HG03039 (cell line): ENCODE results near the gene DDAH1.

Source experiments
- ATAC-seq: cut with Tn5 transposase; IDR thresholded peaks from one replicate; pipeline ENCODE4 v1.9.1; 2021; ENCODE audit warnings: mild to moderate bottlenecking, moderate library complexity; ENCODE audit not compliant: unreplicated experiment

The DDAH1 gene

DNA sequence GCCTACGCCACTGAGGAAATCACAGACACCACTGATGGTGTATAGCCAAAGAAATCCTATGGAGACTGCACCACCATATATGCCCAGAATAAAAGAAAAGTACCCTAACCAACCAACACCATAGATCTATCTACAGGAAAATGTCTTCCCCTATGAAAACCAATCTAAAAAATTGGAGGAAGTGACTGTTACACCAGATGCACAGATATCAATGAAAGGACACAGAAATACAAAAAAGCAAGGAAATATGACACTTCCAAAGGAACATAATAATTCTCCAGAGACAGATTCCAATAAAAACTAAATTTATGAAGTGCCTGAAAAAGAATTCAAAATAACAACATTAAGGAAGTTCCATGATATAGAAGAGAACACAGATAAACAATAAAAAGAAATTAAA lies 131.8 kb downstream of the DDAH1 start:
- no peak for ATAC-seq

GRCh38 chr1:85332575-85332974 lies 132.4 kb downstream of the DDAH1 start:
- ATAC-seq = no peak

GRCh38 chr1:85330711-85331290 lies 134.2 kb downstream of the DDAH1 start:
- ATAC-seq = no peak

DNA sequence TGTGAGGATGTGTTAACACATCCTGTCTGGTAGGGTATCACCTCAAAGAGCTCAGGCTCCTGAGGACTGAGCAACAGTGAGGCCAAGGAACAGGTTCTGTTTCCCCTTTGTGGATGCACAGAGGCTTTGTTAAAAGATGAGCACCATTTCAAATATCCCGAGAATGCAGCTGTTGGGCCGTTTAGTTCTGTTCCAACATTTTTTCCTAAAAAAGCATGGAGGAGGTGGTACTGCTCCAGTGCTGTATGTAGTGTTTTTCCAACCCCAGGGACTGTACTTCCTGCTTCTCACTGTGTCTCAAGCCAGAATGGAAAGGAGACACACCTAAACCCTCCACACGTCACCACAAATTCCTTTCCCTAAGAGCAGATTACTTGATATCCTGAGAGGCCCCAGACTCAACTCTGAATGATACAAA lies 134.7 kb downstream of the DDAH1 start:
- no peak for ATAC-seq

- no peak for ATAC-seq
Observed at GRCh38 chr1:85328713-85329397, 136.1 kb downstream of the DDAH1 start.

DNA sequence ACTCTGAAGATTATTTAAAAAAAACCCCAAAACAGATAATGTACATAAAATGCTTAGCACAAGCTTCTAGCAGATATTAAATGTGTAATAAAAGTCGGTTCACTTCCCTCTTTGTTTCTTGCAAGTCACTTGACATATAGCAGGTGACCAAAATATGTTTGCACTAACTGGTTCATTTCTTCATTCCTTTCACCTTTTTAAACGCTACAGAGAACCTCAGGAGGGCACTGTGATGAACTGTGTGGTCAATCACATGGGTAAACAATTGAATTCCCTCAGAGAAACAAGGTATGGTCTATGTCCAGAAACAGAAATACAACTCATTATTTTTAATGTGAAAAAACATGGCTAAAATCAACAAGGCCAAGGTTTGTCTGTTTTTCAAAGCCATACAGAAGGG lies 137.2 kb downstream of the DDAH1 start:
- no peak for ATAC-seq

DNA sequence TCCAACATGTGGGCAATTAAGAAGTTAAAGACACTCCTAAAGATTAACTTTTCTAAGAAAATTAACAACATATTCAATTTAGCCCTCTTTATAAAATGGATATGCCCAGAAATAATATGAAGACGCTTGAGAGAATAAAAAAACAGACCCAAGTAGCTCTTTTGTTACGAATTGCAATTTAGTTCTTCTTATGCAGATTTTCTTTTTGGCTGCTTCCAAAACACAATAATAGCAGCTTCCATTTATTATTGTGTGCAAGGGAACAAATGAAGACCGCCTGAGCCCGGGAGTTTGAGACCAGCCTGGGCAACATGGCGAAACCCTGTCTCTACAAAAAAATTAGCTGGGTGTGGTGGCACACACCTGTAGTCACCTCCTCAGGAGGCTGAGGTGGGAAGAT lies 138.1 kb downstream of the DDAH1 start:
- ATAC-seq = no peak

DNA sequence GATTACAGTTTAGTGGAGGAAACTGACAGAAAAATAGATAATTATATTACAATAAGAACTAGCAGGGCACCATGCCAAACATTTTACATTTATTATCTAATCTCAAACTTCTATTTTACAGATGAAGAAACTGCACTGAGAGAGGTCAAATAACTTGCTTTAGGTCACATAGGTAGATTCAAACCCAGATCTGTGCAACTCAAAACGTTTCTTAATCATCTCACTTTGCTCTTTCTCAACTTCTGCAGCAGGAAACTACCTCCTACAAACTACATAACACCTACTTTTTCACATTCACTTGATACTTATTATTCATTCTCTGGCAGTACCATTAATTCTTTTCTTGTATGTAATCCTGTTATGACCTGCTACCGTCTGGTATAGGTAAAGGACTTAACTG lies 138.6 kb downstream of the DDAH1 start:
- no peak for ATAC-seq

- ATAC-seq = no peak
Observed at GRCh38 chr1:85325920-85326319, 139.0 kb downstream of the DDAH1 start.

DNA sequence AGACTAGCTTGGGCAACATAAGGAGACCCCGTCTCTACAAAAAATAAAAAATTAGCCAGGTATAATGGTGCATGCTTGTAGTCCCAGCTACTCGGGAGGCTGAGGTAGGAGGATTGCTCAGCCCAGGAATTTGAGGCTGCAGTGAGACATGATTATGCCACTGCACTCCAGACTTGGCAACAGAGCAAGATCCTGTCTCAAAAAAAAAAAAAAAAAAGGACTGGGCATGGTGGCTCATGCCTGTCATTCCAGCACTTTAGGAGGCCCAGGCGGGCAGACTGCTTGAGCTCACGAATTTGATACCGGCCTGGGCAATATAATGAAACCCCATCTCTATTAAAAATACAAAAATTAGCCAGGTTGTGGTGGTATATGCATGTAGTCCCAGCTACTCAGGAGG lies 141.2 kb downstream of the DDAH1 start:
- no peak for ATAC-seq

DNA sequence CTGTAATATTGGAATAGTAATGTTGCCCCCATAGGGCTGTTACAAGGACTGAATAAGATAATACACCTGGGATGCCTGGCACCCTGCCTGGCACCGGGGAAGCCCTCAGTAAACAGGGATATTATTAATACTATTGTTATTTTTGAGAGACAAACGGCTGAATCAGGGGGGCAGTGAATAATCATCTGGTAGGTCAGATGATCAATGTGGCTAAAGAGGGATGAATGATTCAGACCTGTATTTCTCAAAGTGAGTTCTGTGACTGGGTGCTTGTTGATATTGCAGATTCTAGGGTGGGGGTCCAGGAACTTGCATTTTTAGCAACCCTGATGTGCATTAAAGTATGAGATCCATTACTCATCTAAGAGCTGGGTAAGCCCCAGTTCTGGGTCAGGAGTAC lies 142.3 kb downstream of the DDAH1 start:
- ATAC-seq = no peak

- ATAC-seq = peak; percentile 88
Observed at GRCh38 chr1:85321237-85321964, 143.6 kb downstream of the DDAH1 start.

- ATAC-seq = no peak
Observed at GRCh38 chr1:85320371-85321131, 144.4 kb downstream of the DDAH1 start.

GRCh38 chr1:85319931-85320330 lies 145.0 kb downstream of the DDAH1 start:
- no peak for ATAC-seq

DNA sequence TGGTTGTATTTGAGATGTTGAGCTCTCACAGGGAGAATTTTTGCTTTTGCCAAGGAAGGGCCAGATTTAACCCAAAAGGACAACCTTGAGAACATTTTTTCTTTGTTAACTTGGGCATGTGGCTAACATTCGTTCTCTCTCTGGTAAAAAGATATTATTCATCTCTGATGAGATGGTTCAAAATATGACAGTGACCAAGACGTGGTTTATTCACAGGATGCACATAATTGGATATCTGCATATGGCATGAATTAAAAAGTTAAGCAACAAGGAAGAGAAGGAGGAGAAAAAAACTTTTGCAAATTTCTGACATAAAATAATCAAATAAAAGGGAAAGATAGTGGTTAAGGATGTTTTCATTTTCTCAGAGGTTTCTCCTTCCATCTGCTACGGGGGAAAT lies 145.5 kb downstream of the DDAH1 start:
- ATAC-seq = no peak

GRCh38 chr1:85318217-85318616 lies 146.7 kb downstream of the DDAH1 start:
- ATAC-seq = no peak

DNA sequence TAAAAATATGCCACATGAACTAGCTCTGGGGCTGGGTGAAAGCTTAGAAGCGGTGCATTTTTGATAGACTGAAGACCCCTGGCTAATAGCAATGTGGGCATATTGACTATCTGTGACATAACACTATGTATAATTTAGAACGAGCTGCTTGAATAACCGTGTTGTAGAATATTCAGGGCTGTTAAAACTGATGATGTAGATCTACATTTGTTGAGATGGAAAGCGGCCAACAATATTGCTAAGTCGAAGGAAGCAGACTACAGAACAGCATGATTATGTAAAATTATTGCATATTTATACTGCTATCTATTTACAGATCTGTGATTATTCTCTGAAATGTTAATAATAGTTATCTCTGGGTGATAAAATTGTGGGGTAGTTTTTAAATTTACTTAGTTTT lies 147.4 kb downstream of the DDAH1 start:
- no peak for ATAC-seq

GRCh38 chr1:85316321-85316720 lies 148.6 kb downstream of the DDAH1 start:
- no peak for ATAC-seq

- ATAC-seq = no peak
Observed at GRCh38 chr1:85315789-85316188, 149.2 kb downstream of the DDAH1 start.

DNA sequence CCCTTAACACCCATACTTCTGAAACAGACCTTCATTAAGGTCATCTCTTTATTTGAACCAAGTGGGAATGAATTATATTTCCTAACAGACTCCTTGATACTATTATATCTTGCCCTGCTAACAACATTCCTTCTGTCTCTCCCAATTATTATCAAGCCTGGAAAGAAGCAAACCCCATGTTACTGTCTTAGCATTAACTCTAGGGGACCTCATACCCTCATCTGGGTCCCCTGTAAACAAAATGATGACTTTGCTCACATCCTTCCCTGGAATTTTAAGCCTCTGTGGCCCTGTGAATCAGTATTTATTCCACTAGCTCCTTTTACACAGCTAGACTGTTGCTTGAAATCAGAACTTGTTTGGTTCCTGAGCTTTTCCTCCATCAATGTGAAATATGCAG lies 150.2 kb downstream of the DDAH1 start:
- ATAC-seq = no peak

DNA sequence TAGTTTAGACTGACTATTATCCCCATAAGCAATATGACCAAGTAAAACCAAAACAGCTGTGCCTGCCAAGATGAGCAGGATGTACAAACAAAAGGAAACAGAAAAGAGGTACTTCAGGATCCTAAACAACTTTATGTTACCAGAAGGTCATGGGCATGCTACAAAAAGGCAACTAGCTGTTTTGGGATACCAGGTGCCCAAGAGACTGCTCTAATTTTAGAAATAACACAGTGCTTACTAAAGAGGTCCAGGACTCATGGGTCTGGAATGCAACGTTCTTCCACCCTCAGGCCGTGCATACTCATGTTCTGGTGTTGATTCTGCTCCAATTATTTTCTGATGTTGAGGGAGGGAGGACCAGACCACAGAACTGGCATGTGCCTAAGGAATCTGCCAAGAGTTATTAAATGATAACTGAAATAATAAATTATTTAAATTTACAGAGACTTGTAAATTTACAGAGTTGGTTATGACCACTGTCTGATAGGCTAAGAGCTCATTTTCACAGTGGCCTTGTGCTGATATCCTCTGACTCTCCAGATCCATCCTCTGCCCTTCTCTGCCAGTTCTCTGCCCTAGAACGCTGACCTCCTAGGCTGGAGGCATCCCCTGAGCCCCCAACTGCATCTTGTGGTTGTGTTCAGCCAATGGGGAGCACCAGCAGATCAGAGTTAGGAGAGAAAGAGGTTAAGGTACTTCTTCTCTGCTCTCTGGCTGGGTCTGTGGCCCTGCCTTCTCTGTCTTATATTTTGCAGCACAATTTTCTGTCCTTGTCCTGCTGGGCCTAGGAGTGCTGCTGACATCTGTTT lies 150.9 kb downstream of the DDAH1 start:
- ATAC-seq = no peak
